ENCODE data around the gene MAPKBP1. TPM values are rescaled to one million over a fixed set of nuclear protein-coding genes. Genes with fewer than 3 reads are reported as not detected.

The MAPKBP1 gene
- total and polyA plus RNA-seq, 9 of the 15 experiments (the other 6 are each of a cell fraction or from before 2014, with no cell fraction given) = 0.15 to 9.5 (median 4.5) TPM

GRCh38 chr15:41824062-41824745, 49.9 kb downstream of the MAPKBP1 start:
- H3K36me3 ChIP-seq (ENCODE audit: control insufficient read depth, insufficient read depth, low read length) = peaks cover 4% of the 10 kb centered on the region; the same call in 1 of the 3 replicates
- H2AFZ ChIP-seq (ENCODE audit: low read depth, low read length) = no peak overlapping the region
- WGBS (ENCODE audit: insufficient coverage, low coverage, missing lambda C conversion rate) = 76% methylated on average over 19 of the region's 19 CpGs
- H3K4me2 ChIP-seq (ENCODE audit: insufficient read depth, low read length) = no peak overlapping the region
- peaks cover 6 to 11% of the 10 kb centered on the region in 2 experiments; a peak in 2 of 5 replicates for H3K4me1 ChIP-seq (replicated peaks in 1 of 2; ENCODE audit: control insufficient read depth in 2 of 2, insufficient read depth in 2 of 2, low read length in 2 of 2)
- ATAC-seq (no peak), FAIRE-seq (no peak), DNase-seq (ENCODE audit: extremely low read depth in 1 of 4, low spot score in 3 of 4) (no peak)
- no peak overlapping the region for H3K9ac ChIP-seq (ENCODE audit: insufficient read depth in 1 of 2, low read depth in 2 of 2, low read length in 2 of 2)
- in situ Hi-C loops (cut with MboI) (loop anchor here (25.0 kb wide), 1 partner anchor 362 kb away; no protein-coding TSS in a partner anchor), intact Hi-C loops (cut with micrococcal nuclease) (no loop called here)
- ChIA-PET POLR2A (no interaction called here), CTCF (ENCODE audit: low intra/inter-chr PET ratio) (no interaction called here)
- H3K9me1 ChIP-seq (ENCODE audit: control insufficient read depth, insufficient read depth, low read length) = no peaks in the 10 kb centered on the region
- no peaks in the 10 kb centered on the region for H3K9me3 ChIP-seq (replicated peaks; ENCODE audit: control insufficient read depth, insufficient read depth, low read depth, low read length)
- H3K27me3 ChIP-seq (ENCODE audit: control insufficient read depth in 2 of 2, insufficient read depth in 2 of 2, low read length in 2 of 2) = no peaks in the 10 kb centered on the region
- TF ChIP-seq XRCC4 (IDR thresholded peaks at IDR 0.05; ENCODE audit: extremely low read depth, insufficient read depth, insufficient read length) (no peak), ZNF197 (CRISPR knock-in tag; IDR thresholded peaks at IDR 0.05; ENCODE audit: low read depth) (no peak), HNRNPLL (IDR thresholded peaks at IDR 0.05; ENCODE audit: low read depth, low read length, poor library complexity, severe bottlenecking) (no peak), TCF7L2 (IDR thresholded peaks at IDR 0.05; ENCODE audit: low read depth, low read length) (no peak), HNRNPK (IDR thresholded peaks at IDR 0.05; ENCODE audit: low read depth, low read length, poor library complexity, severe bottlenecking) (no peak), SNIP1 (IDR thresholded peaks at IDR 0.05; ENCODE audit: low read depth) (no peak), KDM2B (CRISPR knock-in tag; IDR thresholded peaks at IDR 0.05) (no peak), SNRNP70 (optimal IDR thresholded peaks at IDR 0.05; ENCODE audit: low read depth, low read length) (no peak), E2F5 (CRISPR knock-in tag; IDR thresholded peaks at IDR 0.05) (no peak), ZEB2 (IDR thresholded peaks at IDR 0.05) (no peak), ZNF77 (CRISPR knock-in tag; IDR thresholded peaks at IDR 0.05) (no peak), ZFP36 (IDR thresholded peaks at IDR 0.05; ENCODE audit: low read depth, low read length, partially characterized antibody) (no peak), SRSF3 (IDR thresholded peaks at IDR 0.05; ENCODE audit: insufficient read depth, low read length) (no peak), CBX1 (IDR thresholded peaks at IDR 0.05; ENCODE audit: low read depth) (no peak)
- no peak overlapping the region for H3K4me3 ChIP-seq
- H3K79me2 ChIP-seq (ENCODE audit: control insufficient read depth, insufficient read depth, low read length) = peaks cover 9% of the 10 kb centered on the region; the same call in 2 of the 3 replicates
- H4K20me1 ChIP-seq (replicated peaks; ENCODE audit: control insufficient read depth, insufficient read depth, low read length) = no peaks in the 10 kb centered on the region
- no TSS peak for BruUV-seq (replicated peaks)
- H3K27ac ChIP-seq (ENCODE audit: extremely low read depth, low read depth, low read length) = no peak overlapping the region

Measured in K562 (cell line).